ENCODE data around the gene IFNA2. TPM values are rescaled to one million over a fixed set of nuclear protein-coding genes. Genes with fewer than 3 reads are reported as not detected.
A peak's percentile ranks its signal among the peaks of the same experiment; 100 is the strongest.
"Not testable (repeated sequence)": the region's sequence is repeated elsewhere in the genome, so short reads cannot be mapped to it uniquely, and the experiment has no call there.

IFNA2 gene
- not detected for polyA plus RNA-seq (2013, experiment 1 of 2)
- not detected for polyA plus RNA-seq (2013, experiment 2 of 2)

DNA sequence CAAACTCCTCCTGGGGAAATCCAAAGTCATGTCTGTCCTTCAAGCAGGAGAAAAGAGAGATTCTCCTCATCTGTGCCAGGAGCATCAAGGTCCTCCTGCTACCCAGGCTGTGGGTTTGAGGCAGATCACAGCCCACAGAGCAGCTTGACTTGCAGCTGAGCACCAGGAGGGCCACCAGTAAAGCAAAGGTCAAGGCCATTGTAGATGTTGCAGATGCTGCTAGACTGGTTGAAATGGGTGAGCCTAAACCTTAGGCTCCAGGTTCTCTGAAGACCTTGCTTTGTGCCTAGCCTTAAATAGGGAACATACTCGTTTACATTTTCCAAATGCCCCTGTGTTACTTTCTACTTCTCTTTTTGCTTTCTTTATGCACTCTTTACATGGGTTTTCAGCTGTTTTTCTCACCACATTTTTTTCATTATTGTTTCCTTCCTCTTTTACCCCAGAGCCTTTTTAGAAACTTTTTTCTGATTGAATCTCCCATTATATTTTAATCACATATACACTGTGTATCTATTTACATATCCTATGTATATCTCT, at the start of gene IFNA2:
TSS of gene IFNA2 (minus strand) at position 268 of the 540 bp plus-strand sequence. CDS start at position 199, 69 bp downstream.
- Histone ChIP-seq H2BK15ac (replicated peaks; ENCODE audit: low read depth) (no peak within 1 kb of the TSS), H3K27me3 (ENCODE audit: insufficient read depth, low read length, poor library complexity) (no peaks in the 10 kb centered on the region), H4K8ac (ENCODE audit: low read depth, low read length) (no peak within 1 kb of the TSS), H3K4me1 (ENCODE audit: control insufficient read depth, low read depth, low read length) (no peaks in the 10 kb centered on the region), H3K56ac (ENCODE audit: low read length) (no peak within 1 kb of the TSS), H2AK5ac (ENCODE audit: low read length) (no peak within 1 kb of the TSS), H3K4ac (ENCODE audit: low read depth, low read length) (no peak within 1 kb of the TSS), H3K18ac (ENCODE audit: low read length) (no peak within 1 kb of the TSS), H3K27ac (ENCODE audit: low read depth, low read length) (no peak within 1 kb of the TSS), H3K36me3 (ENCODE audit: control insufficient read depth, insufficient read depth, low read length) (no peaks in the 10 kb centered on the region), H3K4me2 (ENCODE audit: low read length) (no peak within 1 kb of the TSS), H3K4me3 (ENCODE audit: low read length) (no peak within 1 kb of the TSS), H3K23ac (ENCODE audit: low read length) (no peak within 1 kb of the TSS), H3K79me1 (ENCODE audit: low read length) (no peaks in the 10 kb centered on the region), H3K79me2 (ENCODE audit: control insufficient read depth, insufficient read depth, low read length) (no peaks in the 10 kb centered on the region), H2BK5ac (ENCODE audit: low read length) (no peak within 1 kb of the TSS), H3K9ac (ENCODE audit: low read length) (no peak within 1 kb of the TSS), H4K5ac (ENCODE audit: low read length) (no peak within 1 kb of the TSS), H2BK120ac (ENCODE audit: low read depth, low read length) (no peak within 1 kb of the TSS)
- no CpG with 5 or more reads among the region's 1 CpG for WGBS (ENCODE audit: extremely low coverage, insufficient coverage, low lambda C conversion rate)
- DNase-seq = no peak

DNA sequence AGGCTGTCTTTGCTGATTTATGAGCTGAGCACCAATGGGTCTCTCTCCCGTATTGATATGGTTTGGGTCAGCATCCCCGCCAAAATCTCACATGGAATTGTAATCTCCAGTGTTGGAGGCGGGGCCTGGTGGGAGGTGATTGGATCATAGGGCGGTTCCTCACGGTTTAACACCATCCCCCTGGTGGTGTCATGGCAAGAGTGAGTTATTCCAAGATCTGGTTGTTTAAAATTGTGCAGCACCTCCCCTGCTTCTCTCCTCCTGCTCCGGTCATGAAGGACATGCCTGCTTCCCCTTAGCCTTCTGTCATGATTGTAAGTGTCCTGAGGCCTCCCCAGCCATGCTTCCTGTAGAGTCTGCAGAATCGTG, 49.8 kb upstream of the IFNA2 start:
- not testable (repeated sequence) for H2BK5ac ChIP-seq (ENCODE audit: low read length); H3K23ac ChIP-seq (ENCODE audit: low read length); H2BK120ac ChIP-seq (ENCODE audit: low read depth, low read length); H3K27ac ChIP-seq (ENCODE audit: low read depth, low read length); H3K56ac ChIP-seq (ENCODE audit: low read length); H3K4me3 ChIP-seq (ENCODE audit: low read length); H3K36me3 ChIP-seq (ENCODE audit: control insufficient read depth, insufficient read depth, low read length); H3K27me3 ChIP-seq (ENCODE audit: insufficient read depth, low read length, poor library complexity); H3K79me1 ChIP-seq (ENCODE audit: low read length); H3K4me1 ChIP-seq (ENCODE audit: control insufficient read depth, low read depth, low read length); DNase-seq; H2AK5ac ChIP-seq (ENCODE audit: low read length); H3K18ac ChIP-seq (ENCODE audit: low read length); H3K9ac ChIP-seq (ENCODE audit: low read length); H3K4ac ChIP-seq (ENCODE audit: low read depth, low read length); H3K79me2 ChIP-seq (ENCODE audit: control insufficient read depth, insufficient read depth, low read length); H4K8ac ChIP-seq (ENCODE audit: low read depth, low read length); H2BK15ac ChIP-seq (replicated peaks; ENCODE audit: low read depth); H4K5ac ChIP-seq (ENCODE audit: low read length); H3K4me2 ChIP-seq (ENCODE audit: low read length)
- no CpG with 5 or more reads among the region's 7 CpGs for WGBS (ENCODE audit: extremely low coverage, insufficient coverage, low lambda C conversion rate)

DNA sequence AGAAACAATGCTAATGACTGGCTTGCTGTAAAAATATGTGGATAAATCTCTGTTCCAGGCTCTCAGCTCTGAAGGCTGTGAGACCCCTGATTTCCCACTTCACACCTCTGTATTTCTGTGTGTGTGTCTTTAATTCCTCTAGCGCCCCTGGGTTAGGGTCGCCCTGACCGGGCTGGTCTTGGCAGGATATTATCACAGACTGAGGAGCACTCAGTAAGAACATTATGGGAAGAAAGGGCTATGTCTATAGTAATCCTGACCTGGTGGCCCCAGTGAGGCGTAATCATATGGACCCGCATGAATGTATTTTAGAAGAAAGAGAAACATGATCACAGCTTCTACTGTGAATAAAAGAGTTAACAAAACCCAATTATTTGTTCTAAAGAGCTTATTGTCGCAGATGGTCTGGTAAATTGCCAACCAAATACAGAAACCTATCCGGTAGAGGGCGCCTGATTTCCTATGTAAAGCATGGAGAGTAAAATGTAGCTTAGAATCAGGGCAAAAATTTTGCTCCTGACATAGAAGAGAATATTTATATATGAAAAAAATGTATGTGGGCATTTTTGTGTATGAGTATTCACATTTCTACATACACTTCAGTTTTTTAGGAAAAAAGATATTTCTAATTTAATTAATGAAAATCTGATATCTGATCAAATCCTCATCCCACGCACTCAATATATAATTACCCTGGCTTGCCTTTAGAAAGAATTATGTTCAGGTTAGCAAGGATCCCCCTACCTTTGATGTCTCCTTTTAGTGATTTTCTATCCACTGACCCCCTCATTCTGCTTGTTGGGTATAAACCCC, 49.2 kb upstream of the IFNA2 start:
- no peak overlapping the region for H3K27ac ChIP-seq (ENCODE audit: low read depth, low read length)
- H3K9ac ChIP-seq (ENCODE audit: low read length) = no peak overlapping the region
- H3K4me3 ChIP-seq (ENCODE audit: low read length) = no peak overlapping the region
- no peak overlapping the region for H3K4me2 ChIP-seq (ENCODE audit: low read length)
- H3K27me3 ChIP-seq (ENCODE audit: insufficient read depth, low read length, poor library complexity) = no peaks in the 10 kb centered on the region
- H3K4me1 ChIP-seq (ENCODE audit: control insufficient read depth, low read depth, low read length) = no peaks in the 10 kb centered on the region
- H3K18ac ChIP-seq (ENCODE audit: low read length) = no peak overlapping the region
- H3K79me1 ChIP-seq (ENCODE audit: low read length) = no peaks in the 10 kb centered on the region
- no peak overlapping the region for H3K4ac ChIP-seq (ENCODE audit: low read depth, low read length)
- H3K56ac ChIP-seq (ENCODE audit: low read length) = no peak overlapping the region
- no peak overlapping the region for H2BK5ac ChIP-seq (ENCODE audit: low read length)
- H2BK120ac ChIP-seq (ENCODE audit: low read depth, low read length) = no peak overlapping the region
- H4K5ac ChIP-seq (ENCODE audit: low read length) = no peak overlapping the region
- H3K23ac ChIP-seq (ENCODE audit: low read length) = no peak overlapping the region
- H3K36me3 ChIP-seq (ENCODE audit: control insufficient read depth, insufficient read depth, low read length) = no peaks in the 10 kb centered on the region
- no CpG with 5 or more reads among the region's 9 CpGs for WGBS (ENCODE audit: extremely low coverage, insufficient coverage, low lambda C conversion rate)
- no peaks in the 10 kb centered on the region for H3K79me2 ChIP-seq (ENCODE audit: control insufficient read depth, insufficient read depth, low read length)
- H2AK5ac ChIP-seq (ENCODE audit: low read length) = no peak overlapping the region
- peak; percentile 66 for DNase-seq
- no peak overlapping the region for H4K8ac ChIP-seq (ENCODE audit: low read depth, low read length)
- H2BK15ac ChIP-seq (replicated peaks; ENCODE audit: low read depth) = no peak overlapping the region

DNA sequence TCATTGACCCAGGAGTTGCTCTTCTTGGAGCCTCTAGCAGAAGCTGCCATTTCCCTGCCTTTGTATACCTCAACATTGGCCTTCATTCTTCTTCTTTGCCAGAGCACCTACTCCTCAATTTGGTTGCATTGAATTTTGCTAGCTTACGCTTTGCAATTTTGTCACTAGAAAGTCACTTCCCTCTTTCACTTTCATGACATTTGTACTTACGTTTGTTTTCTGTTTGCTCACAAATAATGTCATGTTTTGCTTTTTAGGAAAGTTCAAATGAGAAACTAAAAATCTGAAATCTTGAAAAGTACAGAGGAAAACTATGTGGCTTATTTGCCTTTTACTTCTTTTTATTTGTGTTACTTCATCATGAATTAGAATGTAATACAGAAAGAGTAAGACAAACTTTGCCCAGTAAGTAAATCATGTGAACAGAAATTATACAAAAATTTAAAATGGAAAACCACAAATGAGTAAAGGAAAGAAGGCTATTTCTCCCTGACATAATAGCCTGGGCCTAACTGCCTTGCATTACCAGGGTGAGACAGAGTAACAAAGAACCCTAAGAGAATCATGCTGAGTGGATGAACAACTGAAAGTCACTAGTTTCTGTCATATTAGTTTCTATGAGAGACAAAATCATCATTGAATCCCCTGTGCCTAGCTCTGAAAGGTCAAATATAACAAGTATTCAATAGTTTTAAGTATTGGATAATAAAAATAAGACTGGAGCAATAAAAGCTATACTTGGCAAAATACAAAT, 47.7 kb upstream of the IFNA2 start:
- Histone ChIP-seq H3K4me1 (ENCODE audit: control insufficient read depth, low read depth, low read length) (no peaks in the 10 kb centered on the region), H2BK5ac (ENCODE audit: low read length) (no peak overlapping the region), H2BK120ac (ENCODE audit: low read depth, low read length) (no peak overlapping the region), H3K4me2 (ENCODE audit: low read length) (no peak overlapping the region), H2BK15ac (replicated peaks; ENCODE audit: low read depth) (no peak overlapping the region), H2AK5ac (ENCODE audit: low read length) (no peak overlapping the region), H4K8ac (ENCODE audit: low read depth, low read length) (no peak overlapping the region), H3K18ac (ENCODE audit: low read length) (no peak overlapping the region), H3K4ac (ENCODE audit: low read depth, low read length) (no peak overlapping the region), H3K9ac (ENCODE audit: low read length) (no peak overlapping the region), H3K27ac (ENCODE audit: low read depth, low read length) (no peak overlapping the region), H3K23ac (ENCODE audit: low read length) (no peak overlapping the region), H3K27me3 (ENCODE audit: insufficient read depth, low read length, poor library complexity) (no peaks in the 10 kb centered on the region), H3K4me3 (ENCODE audit: low read length) (no peak overlapping the region), H3K56ac (ENCODE audit: low read length) (no peak overlapping the region), H4K5ac (ENCODE audit: low read length) (no peak overlapping the region), H3K79me2 (ENCODE audit: control insufficient read depth, insufficient read depth, low read length) (no peaks in the 10 kb centered on the region), H3K36me3 (ENCODE audit: control insufficient read depth, insufficient read depth, low read length) (no peaks in the 10 kb centered on the region), H3K79me1 (ENCODE audit: low read length) (no peaks in the 10 kb centered on the region)
- WGBS (ENCODE audit: extremely low coverage, insufficient coverage, low lambda C conversion rate) = no CpG with 5 or more reads among the region's 2 CpGs
- no peak for DNase-seq

DNA sequence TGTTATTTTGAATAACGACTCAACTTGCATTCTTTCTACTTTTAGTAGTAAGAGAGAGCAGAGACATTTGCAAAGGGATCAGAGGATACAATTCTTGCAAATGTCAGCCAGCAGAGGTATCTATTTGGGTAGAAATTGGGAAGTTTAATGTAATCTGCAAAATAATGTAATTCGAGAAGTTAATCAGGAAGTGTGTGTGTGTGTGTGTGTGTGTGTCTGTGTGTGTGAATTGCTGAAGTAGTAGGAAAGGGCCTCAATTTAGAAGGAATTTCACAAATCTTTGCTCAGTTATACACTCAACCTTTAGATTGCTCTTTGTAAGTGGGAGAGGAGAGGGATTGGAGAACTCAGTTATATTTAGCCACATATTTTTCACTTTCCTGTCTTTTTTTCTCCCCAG, 44.0 kb upstream of the IFNA2 start:
- H4K8ac ChIP-seq (ENCODE audit: low read depth, low read length) = no peak overlapping the region
- no peaks in the 10 kb centered on the region for H3K36me3 ChIP-seq (ENCODE audit: control insufficient read depth, insufficient read depth, low read length)
- no peak overlapping the region for H2AK5ac ChIP-seq (ENCODE audit: low read length)
- no peaks in the 10 kb centered on the region for H3K4me1 ChIP-seq (ENCODE audit: control insufficient read depth, low read depth, low read length)
- H4K5ac ChIP-seq (ENCODE audit: low read length) = no peak overlapping the region
- H3K4ac ChIP-seq (ENCODE audit: low read depth, low read length) = no peak overlapping the region
- no peak overlapping the region for H3K9ac ChIP-seq (ENCODE audit: low read length)
- no peak overlapping the region for H2BK15ac ChIP-seq (replicated peaks; ENCODE audit: low read depth)
- H3K56ac ChIP-seq (ENCODE audit: low read length) = no peak overlapping the region
- H3K79me1 ChIP-seq (ENCODE audit: low read length) = no peaks in the 10 kb centered on the region
- H3K4me2 ChIP-seq (ENCODE audit: low read length) = no peak overlapping the region
- no peak for DNase-seq
- H3K27me3 ChIP-seq (ENCODE audit: insufficient read depth, low read length, poor library complexity) = no peaks in the 10 kb centered on the region
- H3K18ac ChIP-seq (ENCODE audit: low read length) = no peak overlapping the region
- no peak overlapping the region for H2BK5ac ChIP-seq (ENCODE audit: low read length)
- no peak overlapping the region for H3K23ac ChIP-seq (ENCODE audit: low read length)
- no peak overlapping the region for H3K27ac ChIP-seq (ENCODE audit: low read depth, low read length)
- 100% methylated on average over 1 of the region's 2 CpGs for WGBS (ENCODE audit: extremely low coverage, insufficient coverage, low lambda C conversion rate)
- H3K4me3 ChIP-seq (ENCODE audit: low read length) = no peak overlapping the region
- no peaks in the 10 kb centered on the region for H3K79me2 ChIP-seq (ENCODE audit: control insufficient read depth, insufficient read depth, low read length)
- no peak overlapping the region for H2BK120ac ChIP-seq (ENCODE audit: low read depth, low read length)

Data from mesendoderm (in vitro differentiated cells).